ENCODE data around the gene ZBTB17.

DNA sequence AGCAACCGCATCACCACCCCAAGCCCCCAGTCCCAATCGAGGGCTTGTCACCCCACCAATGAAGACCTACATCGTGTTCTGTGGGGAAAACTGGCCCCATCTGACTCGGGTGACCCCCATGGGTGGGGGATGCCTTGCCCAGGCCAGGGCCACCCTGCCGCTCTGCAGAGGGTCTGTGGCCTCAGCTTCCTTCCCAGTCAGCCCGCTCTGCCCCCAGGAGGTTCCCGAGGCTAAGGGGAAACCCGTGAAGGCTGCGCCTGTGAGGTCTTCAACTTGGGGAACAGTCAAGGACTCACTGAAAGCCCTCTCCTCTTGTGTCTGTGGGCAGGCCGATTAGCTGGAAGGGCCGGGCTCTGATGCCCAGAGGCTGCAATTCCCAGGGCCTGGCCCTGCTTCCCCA, 30.1 kb upstream of the ZBTB17 start:
- TF ChIP-seq POLR2AphosphoS5 (IDR thresholded peaks at IDR 0.05): no peak
- no peak for TF ChIP-seq CTCF (IDR thresholded peaks at IDR 0.05)
- TF ChIP-seq POLR2A (IDR thresholded peaks at IDR 0.05): no peak

Data from prostate gland (tissue), 2 donors.